OCI-LY7 (cell line): ENCODE data around the gene QSOX1. TPM values are rescaled to one million over a fixed set of nuclear protein-coding genes. Genes with fewer than 3 reads are reported as not detected.

Experiments used
- BruUV-seq: library from RNA; stranded (reverse); fragments of 400-500 nt; replicated peaks from 2 replicates; lab custom pipeline; 2021; lab: Mats Ljungman, UMichigan
- CTCF ChIA-PET: fragments of 300-600 bp; sonication (Branson Sonifier 250); formaldehyde crosslinking; loops from one replicate; lab custom pipeline; 2022; ENCODE audit warnings: antibody characterized with exemption; ENCODE audit not compliant: unreplicated experiment; lab: Charles Lee
- POLR2A ChIA-PET: fragments of 300-600 bp; sonication (Branson Sonifier 250); formaldehyde crosslinking; loops from one replicate; lab custom pipeline; 2022; ENCODE audit warnings: antibody characterized with exemption; lab: Charles Lee
- DNase-seq: peaks from one replicate; pipeline ENCODE4 v3.0.0-alpha.2; 2015; ENCODE audit warnings: low spot score
- H2AFZ ChIP-seq: fragments of 200-600 bp; sonication (generic), shearing (Covaris generic); 2 replicates; pipeline ENCODE4 v1.6.1; 2014; ENCODE audit warnings: mild to moderate bottlenecking, antibody characterized with exemption, low read length, moderate library complexity
- H3K27ac ChIP-seq: fragments of 200-600 bp; sonication (generic); 2 replicates; pipeline ENCODE4 v1.5.1; 2014; ENCODE audit warnings: mixed run types, low read depth, mild to moderate bottlenecking, moderate library complexity, low read length, inconsistent platforms; ENCODE audit not compliant: poor library complexity, severe bottlenecking
- H3K36me3 ChIP-seq: fragments of 200-600 bp; sonication (generic); 2 replicates; pipeline ENCODE4 v1.6.1; 2014; ENCODE audit warnings: mild to moderate bottlenecking, antibody characterized with exemption, low read length, moderate library complexity, mixed read lengths; ENCODE audit not compliant: insufficient read depth
- H3K4me1 ChIP-seq: fragments of 200-600 bp; sonication (generic); 2 replicates; pipeline ENCODE4 v1.5.1; 2014; ENCODE audit warnings: mild to moderate bottlenecking, low read length; ENCODE audit not compliant: insufficient read depth, poor library complexity, severe bottlenecking
- H3K4me2 ChIP-seq: fragments of 200-600 bp; sonication (generic); 2 replicates; pipeline ENCODE4 v1.6.1; 2014; ENCODE audit warnings: mild to moderate bottlenecking, low read length
- H3K4me3 ChIP-seq: fragments of 200-600 bp; sonication (generic); 2 replicates; pipeline ENCODE4 v1.5.1; 2014; ENCODE audit warnings: mild to moderate bottlenecking, low read depth, low read length; ENCODE audit not compliant: poor library complexity, severe bottlenecking
- H3K79me2 ChIP-seq: fragments of 200-600 bp; sonication (generic); 2 replicates; pipeline ENCODE4 v1.6.1; 2016; ENCODE audit warnings: low read depth, mild to moderate bottlenecking, low read length, moderate library complexity, mixed read lengths; ENCODE audit not compliant: insufficient read depth
- H3K9me2 ChIP-seq: fragments of 200-600 bp; sonication (generic); 2 replicates; pipeline ENCODE4 v1.6.1; 2016; ENCODE audit warnings: mild to moderate bottlenecking, low read length, mixed read lengths; ENCODE audit not compliant: insufficient read depth
- H3K9me3 ChIP-seq: fragments of 200-600 bp; sonication (generic); 2 replicates; pipeline ENCODE4 v1.6.1; 2014; ENCODE audit warnings: mild to moderate bottlenecking, mixed run types, low read length, mixed read lengths
- H4K20me1 ChIP-seq: fragments of 200-600 bp; sonication (generic); 2 replicates; pipeline ENCODE4 v1.6.1; 2014; ENCODE audit warnings: mild to moderate bottlenecking, antibody characterized with exemption, low read length, moderate library complexity, mixed read lengths; ENCODE audit not compliant: insufficient read depth
- EZH2phosphoT487 ChIP-seq: fragments of 200-600 bp; sonication (generic); IDR thresholded peaks from 2 replicates; pipeline ENCODE4 v1.6.1; 2018; ENCODE audit warnings: low read depth, borderline replicate concordance, mild to moderate bottlenecking, mixed run types, antibody characterized with exemption, low read length, moderate library complexity, mixed read lengths
- intact Hi-C: fragments of 100-400 bp; cut with micrococcal nuclease; formaldehyde crosslinking; loops from one replicate; pipeline ENCODE4 v1.10.0; 2022; ENCODE audit not compliant: unreplicated experiment
- total RNA-seq, 2 experiments: library from RNA; depleted of rRNA in 1 of 2; stranded (reverse); fragments of >200 nt in 1 of 2; shearing (Covaris generic) in 1 of 2; gene quantifications; 2 replicates each; pipeline ENCODE4 v1.2.3, GENCODE V29; 2014 to 2022
- TF ChIP-seq, protein P1 (sequence below): fragments of 200-600 bp; sonication (generic); conservative IDR thresholded peaks from 2 replicates; pipeline ENCODE4 v1.5.1; 2014; ENCODE audit warnings: mild to moderate bottlenecking, antibody characterized with exemption, low read length, moderate library complexity, mixed read lengths

The QSOX1 gene
- total RNA-seq, 2 experiments from 2014 or later = 8.4 to 23.6 TPM

DNA sequence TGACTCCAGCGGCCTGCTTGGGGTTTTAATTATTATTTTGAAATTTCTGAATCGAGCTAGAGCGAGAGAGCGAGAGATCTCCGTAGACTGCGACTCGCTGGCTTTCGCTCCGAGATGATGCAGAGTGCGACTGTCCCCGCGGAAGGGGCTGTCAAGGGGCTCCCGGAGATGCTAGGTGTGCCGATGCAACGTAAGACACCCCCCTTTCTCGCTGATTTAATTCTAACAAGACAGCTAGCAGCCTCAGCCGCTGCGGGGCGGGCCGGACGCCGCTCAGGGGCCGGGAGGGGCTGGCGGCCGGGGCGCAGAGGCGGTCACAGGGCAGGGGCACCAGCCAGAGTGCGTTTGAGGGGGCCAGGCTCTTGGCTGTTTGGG is 75.7 kb downstream of the QSOX1 start:
- H3K9me2 ChIP-seq = no peaks in the 10 kb centered on the region
- no peaks in the 10 kb centered on the region for H3K79me2 ChIP-seq
- no peak overlapping the region for H3K27ac ChIP-seq
- no peaks in the 10 kb centered on the region for H3K36me3 ChIP-seq
- CTCF ChIA-PET = no interaction called here
- TF ChIP-seq EZH2phosphoT487 = no peak
- TF ChIP-seq, protein P1, sequence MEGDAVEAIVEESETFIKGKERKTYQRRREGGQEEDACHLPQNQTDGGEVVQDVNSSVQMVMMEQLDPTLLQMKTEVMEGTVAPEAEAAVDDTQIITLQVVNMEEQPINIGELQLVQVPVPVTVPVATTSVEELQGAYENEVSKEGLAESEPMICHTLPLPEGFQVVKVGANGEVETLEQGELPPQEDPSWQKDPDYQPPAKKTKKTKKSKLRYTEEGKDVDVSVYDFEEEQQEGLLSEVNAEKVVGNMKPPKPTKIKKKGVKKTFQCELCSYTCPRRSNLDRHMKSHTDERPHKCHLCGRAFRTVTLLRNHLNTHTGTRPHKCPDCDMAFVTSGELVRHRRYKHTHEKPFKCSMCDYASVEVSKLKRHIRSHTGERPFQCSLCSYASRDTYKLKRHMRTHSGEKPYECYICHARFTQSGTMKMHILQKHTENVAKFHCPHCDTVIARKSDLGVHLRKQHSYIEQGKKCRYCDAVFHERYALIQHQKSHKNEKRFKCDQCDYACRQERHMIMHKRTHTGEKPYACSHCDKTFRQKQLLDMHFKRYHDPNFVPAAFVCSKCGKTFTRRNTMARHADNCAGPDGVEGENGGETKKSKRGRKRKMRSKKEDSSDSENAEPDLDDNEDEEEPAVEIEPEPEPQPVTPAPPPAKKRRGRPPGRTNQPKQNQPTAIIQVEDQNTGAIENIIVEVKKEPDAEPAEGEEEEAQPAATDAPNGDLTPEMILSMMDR = no peak
- no peak for DNase-seq
- H3K9me3 ChIP-seq = no peaks in the 10 kb centered on the region
- no peak overlapping the region for H2AFZ ChIP-seq
- POLR2A ChIA-PET = interaction anchor here (1.2 kb wide), 1 partner anchor 51 kb away, joined by 3 read pairs; no protein-coding TSS in a partner anchor
- peak overlapping the region; percentile 85 for H3K4me2 ChIP-seq
- intact Hi-C loops = no loop called here
- H3K4me1 ChIP-seq = peaks cover 7% of the 10 kb centered on the region
- BruUV-seq = no TSS peak
- no peaks in the 10 kb centered on the region for H4K20me1 ChIP-seq
- H3K4me3 ChIP-seq = peak overlapping the region; percentile 65

DNA sequence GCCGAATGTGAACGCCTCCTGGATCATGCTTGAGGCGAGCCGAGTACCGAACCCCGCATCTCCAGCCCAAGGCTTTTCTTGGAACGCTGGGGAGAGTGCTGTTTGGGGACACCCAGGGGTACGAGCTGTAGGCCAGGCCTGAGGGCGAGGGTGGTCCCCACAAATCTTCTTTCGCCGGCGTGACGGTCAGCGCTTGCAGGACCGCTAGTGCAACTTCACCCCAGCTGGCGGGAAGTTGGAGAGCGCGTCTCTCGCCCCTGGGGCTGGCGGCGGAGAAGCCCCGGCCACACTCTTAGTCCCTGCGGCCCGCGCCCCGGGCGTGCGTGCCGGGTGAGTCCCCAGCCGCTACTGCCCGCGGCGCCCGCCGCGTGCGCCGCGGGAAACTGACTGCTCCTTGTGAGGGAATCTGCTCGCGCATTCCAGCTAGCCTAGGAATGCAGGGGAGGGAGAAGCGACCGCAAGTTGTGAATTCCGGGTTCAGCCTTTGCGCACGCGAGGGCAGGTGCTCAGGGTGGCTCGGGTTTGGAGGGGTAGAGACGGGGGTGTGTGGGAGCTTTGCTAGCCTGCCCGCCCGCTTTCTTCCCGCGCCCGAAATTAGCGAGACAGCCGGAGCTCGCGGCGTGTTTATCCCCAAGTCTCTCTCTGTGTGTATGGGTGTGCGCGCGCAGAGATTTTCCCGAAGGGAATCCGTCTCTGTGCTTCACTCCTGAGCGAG is 76.3 kb downstream of the QSOX1 start:
- H3K4me3 ChIP-seq = peak overlapping the region; percentile 65
- TF ChIP-seq EZH2phosphoT487 = 0 out of 2 replicates have a peak, but pooled peaks have one; percentile 64
- TF ChIP-seq, protein P1 = no peak
- BruUV-seq = no TSS peak

DNA sequence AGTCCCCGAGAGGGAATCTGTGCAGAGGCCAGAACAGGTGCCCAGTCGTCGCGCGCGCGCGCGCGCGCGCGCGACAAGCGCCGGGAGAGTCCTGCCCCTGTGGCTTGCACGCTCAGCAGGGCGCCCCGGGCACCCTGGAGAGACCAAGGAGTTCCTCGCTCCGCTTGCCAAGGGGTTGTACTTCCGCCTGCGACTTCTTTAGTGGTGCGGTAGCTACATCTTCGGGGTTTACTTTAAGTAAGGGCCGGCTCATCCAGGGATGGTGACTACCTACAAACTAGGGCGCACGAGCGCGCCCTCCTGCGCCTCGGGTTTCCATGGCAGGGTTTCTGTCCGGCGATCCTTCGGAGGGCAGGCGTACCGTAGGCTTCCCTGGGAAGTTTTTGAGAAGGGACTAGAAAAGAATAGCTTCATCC is 76.8 kb downstream of the QSOX1 start:
- H2AFZ ChIP-seq = no peak overlapping the region
- POLR2A ChIA-PET = no interaction called here
- H3K9me2 ChIP-seq = no peaks in the 10 kb centered on the region
- DNase-seq = peak; percentile 19
- H3K4me3 ChIP-seq = peak overlapping the region; percentile 65
- no peaks in the 10 kb centered on the region for H3K79me2 ChIP-seq
- no peaks in the 10 kb centered on the region for H4K20me1 ChIP-seq
- TF ChIP-seq, protein P1 = peak; percentile 32; the same call in 1 of the 2 replicates
- TF ChIP-seq EZH2phosphoT487 = no peak
- intact Hi-C loops = no loop called here
- no TSS peak for BruUV-seq
- no peaks in the 10 kb centered on the region for H3K36me3 ChIP-seq
- no peak overlapping the region for H3K27ac ChIP-seq
- no peaks in the 10 kb centered on the region for H3K9me3 ChIP-seq
- H3K4me1 ChIP-seq = peaks cover 7% of the 10 kb centered on the region
- CTCF ChIA-PET = no interaction called here
- peak overlapping the region; percentile 85 for H3K4me2 ChIP-seq

More for the DNA sequence above, 76.3 kb downstream of the QSOX1 start:
- no peaks in the 10 kb centered on the region for H4K20me1 ChIP-seq
- H3K27ac ChIP-seq = no peak overlapping the region
- no peaks in the 10 kb centered on the region for H3K9me3 ChIP-seq
- ChIA-PET CTCF (no interaction called here), POLR2A (interaction anchor here (1.2 kb wide), 1 partner anchor 51 kb away, joined by 3 read pairs; no protein-coding TSS in a partner anchor)
- peaks cover 7% of the 10 kb centered on the region for H3K4me1 ChIP-seq
- H3K79me2 ChIP-seq = no peaks in the 10 kb centered on the region
- H3K9me2 ChIP-seq = no peaks in the 10 kb centered on the region
- intact Hi-C loops = no loop called here
- no peaks in the 10 kb centered on the region for H3K36me3 ChIP-seq
- peak overlapping the region; percentile 85 for H3K4me2 ChIP-seq
- no peak for DNase-seq
- no peak overlapping the region for H2AFZ ChIP-seq
